Lung microvascular endothelial cell (primary cell): ENCODE results near the gene TNIK. TPM values are rescaled to one million over a fixed set of nuclear protein-coding genes. Genes with fewer than 3 reads are reported as not detected.
"Not testable (repeated sequence)": the region's sequence is repeated elsewhere in the genome, so short reads cannot be mapped to it uniquely, and the experiment has no call there.

Experiments used
- DNase-seq, 2 donors: peaks; one replicate each; pipeline versions ENCODE4 v3.0.0 to v3.0.0-alpha.2; 2010; ENCODE audit warnings: low read depth in 2 of 2
- total RNA-seq: library from RNA; depleted of rRNA; stranded (reverse); fragments of >200 nt; gene quantifications from 2 replicates; pipeline ENCODE4 v1.2.1, GENCODE V29; 2014

The TNIK gene
- total RNA-seq, 1 donor from 2014 or later, result 9.7 TPM

DNA sequence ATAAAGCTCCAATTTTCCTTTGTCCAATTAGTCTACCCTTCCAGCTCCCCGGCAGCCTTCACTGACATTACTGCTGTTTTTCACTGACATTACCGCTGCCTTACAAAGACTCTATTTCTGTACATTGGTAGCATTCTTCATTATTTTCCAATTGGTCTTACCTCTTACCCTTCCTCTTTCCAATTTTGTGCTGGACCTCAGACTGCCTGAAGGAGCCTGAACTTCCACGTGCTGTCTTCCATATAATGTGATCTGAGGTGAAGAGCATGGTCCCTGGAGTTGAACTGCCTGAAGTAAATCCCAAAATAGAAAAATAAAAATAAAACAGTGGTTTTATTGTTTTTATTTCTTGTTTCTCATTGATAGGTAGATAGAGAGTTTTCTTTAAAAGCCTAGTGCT, 9.2 kb upstream of the TNIK start:
- DNase-seq, result no peak

DNA sequence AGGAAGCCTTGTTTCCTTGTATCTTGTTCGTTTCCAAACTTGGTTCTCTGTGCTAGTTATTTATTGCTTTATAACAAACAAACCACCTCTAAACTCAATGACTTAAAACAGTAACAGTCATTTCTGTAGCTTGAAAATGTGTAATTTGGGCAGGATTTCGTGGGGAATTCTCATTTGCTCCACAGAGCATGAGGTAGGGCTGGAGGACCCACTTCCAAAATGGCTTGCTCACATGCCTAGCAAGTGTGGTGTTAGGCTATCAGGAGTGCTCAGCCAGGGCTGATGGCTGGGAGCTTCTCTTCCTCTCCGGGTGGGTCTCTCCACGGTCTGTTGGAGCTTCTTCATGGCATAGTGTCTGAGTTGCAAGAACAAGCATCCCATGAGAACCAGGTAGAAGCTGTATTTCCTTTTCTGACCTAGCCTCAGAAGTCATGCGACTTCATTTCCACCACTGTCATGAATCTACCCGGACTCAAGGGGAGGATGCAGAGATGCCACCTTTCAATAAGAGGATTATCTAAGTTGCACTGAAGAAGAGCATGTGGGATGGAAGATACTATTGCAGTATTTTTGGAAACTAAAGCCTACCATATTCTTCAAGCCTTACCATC, 8.2 kb upstream of the TNIK start:
- no peak for DNase-seq

DNA sequence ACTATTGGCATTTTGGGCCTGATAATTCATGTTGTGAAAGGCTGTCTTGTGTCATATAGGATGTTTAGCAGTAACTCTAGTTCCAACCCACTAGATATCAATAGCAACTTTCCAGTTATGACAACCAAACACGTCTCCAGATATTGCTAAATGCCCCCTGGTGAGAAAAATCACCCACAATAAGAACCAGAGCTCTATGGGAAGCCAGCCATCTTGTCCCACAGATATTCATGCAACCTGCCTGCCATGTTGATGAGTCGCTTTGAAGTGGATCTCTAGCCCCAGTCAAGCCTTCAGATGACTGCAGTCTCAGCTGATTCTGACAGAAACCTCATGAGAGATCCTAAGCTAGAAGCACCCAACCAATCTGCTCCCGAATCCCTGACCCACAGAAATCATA, 5.6 kb upstream of the TNIK start:
- no peak for DNase-seq

DNA sequence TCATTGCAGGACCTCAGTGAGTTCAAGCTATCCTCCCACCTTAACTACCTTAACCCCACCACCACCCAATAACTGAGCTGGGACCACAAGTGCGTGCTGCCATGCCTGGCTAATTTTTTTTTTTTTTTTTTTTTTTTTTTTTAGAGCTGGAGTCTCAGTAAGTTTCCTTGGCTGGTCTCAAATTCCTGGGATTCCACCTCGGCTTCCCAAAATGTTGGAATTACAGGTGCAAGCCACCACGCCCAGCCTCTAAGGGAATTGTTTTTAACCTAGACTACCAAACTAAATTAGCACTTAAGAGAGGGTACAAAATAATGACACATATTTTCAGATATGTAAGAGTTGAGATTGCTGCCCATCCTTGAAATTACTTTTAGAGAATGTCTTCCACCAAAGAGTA, 4.3 kb upstream of the TNIK start:
- DNase-seq, result no peak

DNA sequence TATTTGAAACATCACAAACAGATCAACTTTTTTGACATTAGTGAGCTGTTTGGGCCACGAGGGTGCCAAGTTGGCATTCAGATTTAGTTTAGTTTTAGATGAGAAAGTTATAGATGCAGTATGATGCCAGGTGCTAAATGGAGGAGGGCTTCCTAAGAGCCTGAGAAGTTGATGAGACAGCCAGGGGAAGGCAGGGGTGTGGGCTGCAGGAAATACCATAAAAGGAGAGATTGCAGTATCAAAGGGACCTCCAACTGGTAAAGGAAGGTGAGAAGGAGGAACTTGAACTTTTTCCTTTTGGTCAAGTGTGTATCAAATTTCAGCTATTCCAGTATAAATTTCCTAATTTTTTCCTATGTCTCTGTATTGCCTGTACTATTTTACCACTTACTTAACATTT, 2.0 kb upstream of the TNIK start:
- no peak for DNase-seq

DNA sequence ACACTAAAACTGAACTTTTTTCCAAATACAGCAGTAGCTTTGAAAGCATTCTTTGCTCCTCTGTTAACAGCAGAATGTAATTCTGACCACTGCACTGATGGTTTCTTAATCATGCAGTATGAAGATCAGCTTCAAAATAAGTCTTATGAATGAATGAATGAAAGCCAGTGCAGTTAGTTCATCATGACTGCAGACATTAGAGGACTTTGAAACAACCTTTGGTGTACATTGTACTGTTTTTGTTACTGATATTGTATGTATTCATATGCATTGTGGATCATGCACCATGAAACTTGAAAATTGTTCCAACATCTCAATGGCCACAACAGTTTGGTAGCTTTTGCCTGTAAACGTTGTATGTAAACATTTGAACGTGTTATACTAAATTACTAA, 1.3 kb upstream of the TNIK start:
- DNase-seq, result no peak

DNA sequence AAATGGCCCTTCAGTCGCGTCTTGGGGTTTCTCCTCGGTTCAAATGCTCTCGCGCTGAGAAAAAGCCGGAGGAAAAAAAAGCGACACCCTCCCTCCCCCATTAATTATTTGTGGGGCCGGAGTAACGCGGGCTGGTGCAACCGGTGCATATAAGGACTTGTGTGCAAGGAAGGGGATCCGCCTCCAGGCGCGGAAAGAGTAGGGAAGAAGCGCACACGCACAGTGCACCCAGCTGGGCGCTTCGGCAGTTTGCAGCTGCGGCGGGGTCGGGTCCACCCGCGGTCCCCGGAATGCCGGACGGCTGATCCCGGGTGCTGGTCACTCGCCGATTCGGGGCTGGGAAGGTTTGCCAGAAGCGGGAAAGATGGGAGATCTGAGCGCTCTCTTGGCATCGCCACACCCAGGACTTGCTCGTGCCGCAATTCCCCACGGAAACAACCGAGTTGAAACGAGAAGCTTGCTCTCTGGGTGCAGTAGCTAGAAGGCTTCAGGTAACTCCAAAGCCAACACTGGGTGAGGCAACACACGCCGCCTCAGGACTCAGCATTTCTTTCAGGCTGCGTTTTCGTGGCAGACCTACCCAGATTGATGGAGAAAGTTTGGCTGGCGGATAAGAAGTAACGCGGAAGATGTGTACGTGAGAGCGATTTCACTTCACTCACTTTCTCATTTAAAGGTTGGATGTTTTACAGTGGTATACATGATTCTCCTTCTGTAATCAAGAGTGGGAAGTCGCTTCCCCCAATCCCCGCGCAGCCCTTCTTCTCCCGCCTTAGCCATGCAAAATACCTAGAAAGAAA, 720 bp upstream of the TNIK start:
- peak; percentile 34 to 72 for DNase-seq

DNA sequence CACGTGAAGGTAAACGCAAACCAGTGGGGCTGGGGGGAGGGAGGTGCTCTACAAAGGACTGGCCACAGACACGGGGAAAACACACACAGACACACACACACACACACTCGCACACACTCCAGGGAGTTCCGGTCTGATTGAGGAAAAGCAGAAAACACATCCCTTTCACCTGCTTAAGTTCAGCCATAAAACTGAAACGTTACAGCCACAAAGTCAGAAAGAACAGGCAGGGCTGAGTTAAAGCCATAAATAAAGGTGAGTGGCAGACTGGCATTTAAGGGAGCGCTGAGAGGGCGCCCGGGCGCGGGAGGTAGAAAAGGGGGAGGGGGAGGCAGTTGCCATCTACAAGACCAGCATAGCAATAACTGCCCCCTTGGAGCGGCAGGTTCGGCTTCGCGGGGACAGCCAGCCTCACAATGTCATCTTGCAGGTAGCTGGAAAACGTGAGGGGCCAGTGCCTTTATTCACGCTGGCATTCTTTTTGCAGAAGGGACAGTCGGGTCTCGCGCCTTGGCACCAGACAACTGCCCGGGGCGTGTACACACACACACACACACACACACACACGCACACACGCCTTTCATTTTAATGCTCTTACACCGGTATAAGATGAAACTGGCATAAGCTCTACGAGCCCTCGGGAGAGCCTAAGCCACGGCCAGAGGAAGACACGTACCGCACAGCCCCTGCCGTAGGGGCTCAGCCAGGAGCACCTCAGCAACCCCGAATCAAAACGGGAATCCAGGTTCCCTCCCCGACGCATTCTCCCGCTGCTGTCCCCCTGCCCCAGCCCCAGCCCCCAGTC, 866 bp downstream of the TNIK start:
- peak; percentile 8 to 78 for DNase-seq

DNA sequence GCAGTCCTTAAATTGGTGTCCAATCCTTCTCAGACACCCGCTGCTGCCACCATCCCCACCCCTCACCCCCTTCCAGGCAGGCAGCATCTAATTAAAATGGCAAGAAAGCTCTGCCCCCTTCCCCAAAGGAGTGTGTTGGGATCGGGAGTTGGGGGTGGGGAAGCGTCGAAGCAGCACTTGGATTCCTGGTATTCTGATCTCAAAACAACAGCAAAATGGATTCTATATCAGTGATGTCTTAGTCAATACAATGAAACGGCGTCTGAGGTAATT, 1.4 kb downstream of the TNIK start:
- no peak for DNase-seq

DNA sequence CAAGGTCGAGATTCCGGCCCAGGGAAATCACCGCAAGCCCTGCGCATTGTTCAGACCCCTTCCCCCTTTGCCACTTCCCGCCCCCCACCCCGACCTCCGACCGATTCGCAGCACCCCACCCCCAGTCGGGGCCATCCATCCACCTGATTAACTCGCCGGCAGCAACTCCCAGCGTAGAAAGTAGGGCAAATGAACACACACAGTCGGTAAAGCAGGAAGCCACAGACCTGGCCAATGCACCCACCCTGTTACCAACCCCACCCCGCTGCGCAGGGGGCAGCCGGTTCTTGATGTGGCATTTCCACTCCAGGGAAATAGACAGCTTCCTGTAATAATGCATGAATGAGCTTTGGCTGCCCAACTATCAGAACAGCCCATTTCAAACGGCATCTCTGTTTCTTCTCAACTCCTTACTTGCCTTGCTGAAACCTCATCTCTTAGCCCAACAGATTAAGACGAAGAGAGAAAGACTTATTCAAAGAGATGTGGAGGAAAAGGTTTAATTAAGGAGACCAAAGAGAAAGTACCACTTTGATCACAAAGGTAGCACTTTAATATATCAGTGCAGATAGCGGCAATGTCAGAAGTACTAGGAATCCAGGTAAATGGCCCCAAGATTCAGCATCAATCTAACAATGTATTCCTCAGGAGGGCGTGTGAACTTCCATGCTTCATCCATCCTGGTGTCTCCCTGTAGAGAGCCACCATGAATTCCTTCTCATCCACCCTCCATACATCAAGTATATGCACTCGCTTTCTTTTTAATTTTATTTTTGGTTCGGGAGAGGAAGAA, 1.9 kb downstream of the TNIK start:
- DNase-seq, result peak in 1 of 2 donors; percentile 63

DNA sequence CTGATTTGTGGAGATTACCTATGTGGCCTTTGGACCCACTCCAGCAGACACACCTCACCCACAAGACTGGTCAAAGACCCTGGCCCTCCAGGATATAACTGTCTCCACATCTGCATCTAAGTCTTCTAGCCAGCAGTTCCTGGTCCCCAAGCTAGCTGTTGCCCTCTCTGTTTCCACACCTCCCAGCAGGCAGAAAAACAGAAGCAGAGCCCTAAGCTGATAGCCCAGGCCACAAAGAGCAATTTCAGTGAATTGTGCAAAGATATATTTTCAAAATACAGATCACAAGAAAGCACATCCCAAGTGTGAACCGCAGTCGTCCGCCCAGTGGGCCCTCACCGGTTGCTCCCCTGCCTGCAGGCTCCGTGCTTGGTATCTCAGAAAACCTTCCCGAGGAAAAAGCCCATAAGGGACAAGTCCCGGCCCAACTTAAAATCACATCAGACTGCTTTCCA, 2.6 kb downstream of the TNIK start:
- DNase-seq, result no peak

DNA sequence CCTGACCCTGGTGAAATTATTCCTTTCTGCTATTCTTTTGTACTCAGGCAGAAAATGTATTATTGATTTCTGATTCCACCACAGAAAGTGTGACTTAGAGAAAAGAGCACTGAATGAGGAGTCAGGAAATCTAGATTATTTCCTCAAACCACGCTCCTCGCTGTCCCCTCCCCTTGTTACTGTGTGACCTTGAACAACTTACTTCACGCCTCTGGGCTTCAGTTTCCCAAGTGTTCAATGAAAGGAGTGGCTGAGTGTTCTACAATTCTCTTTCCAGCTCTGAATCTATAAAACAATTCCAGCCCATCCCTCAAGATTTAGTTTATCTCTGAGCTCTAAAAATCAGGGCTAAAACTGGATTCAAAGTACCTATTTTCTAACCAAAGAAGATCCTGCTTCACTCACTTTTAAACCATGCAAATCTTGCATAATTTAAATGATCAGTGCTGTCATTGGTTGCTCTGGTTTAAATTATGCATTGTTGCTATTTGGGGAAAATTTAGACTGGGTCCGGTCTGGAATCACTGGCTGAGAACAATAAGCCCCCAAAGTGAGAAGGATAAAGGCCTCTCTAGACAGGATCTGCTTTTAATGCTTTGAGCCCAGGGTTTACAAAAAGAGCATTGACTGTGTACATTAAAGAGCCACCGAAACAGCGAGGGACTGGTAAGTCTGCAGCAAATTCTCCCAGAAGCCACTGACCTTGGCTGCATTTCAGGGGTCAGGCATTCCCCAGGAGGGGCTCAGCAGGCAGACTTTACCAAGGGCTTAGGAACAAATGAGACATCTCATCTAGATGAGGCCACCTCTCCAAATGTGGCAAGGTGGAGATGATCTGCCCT, 3.2 kb downstream of the TNIK start:
- no peak for DNase-seq

DNA sequence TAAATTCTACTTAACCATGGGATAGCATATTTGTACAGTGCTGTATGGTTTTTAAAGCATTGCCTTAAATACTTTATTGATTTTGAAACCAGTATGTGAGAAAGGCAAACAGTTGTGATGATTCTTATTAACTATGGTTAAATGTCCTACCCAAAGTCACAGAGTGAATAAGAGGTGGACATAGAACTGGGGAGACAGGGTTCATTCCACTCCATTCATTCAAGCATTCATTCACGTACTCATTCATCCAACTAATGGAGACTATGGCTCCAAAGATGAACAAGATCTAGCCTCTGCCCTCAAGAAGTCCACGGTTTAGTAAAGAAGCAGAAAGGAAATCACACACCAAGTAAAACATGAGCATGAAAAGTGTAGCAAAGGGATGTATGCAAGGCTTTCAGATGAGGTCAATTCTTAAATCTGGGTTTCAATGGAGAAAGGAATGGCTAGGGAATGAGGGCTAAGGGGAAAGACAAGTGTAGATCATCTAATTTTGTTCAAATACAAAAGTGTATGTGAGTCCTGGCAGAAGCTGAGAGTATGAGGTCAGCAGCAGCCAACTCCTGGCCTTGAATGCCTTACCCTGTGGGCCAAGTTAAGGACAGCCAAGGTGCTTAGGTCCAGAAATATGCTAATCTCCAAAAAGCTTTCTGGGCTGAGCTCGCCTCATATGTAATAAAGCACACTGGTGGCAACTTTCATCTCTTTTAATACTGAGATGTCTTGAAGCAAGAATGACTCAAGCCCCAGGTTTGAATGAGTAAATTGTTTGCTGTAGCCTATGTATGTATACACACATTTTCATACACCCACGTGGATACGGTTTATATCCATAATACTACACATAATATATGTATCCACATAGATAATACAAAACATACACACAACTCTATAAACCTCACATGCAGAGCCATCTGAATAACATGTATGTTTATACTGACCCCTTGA, 4.3 kb downstream of the TNIK start:
- DNase-seq, result no peak

DNA sequence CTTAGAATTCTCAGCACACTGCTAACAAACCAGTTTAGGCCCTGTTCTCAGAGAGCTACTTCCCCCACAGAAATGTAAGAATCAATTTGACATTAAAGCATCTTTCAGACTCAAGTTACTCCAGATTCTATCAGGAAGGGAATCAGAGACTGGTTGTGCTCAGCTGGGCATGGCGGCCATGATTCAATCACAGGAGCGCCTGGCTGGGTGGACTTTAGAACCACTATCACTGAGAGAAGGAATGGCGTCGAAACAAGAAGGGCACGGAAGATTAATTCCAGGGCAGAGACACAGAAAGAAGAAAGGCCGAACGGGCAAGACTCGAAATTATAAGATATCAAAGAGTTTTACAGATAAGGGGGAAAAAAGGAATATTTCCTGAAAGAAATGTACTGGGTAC, 6.2 kb downstream of the TNIK start:
- DNase-seq, result no peak

DNA sequence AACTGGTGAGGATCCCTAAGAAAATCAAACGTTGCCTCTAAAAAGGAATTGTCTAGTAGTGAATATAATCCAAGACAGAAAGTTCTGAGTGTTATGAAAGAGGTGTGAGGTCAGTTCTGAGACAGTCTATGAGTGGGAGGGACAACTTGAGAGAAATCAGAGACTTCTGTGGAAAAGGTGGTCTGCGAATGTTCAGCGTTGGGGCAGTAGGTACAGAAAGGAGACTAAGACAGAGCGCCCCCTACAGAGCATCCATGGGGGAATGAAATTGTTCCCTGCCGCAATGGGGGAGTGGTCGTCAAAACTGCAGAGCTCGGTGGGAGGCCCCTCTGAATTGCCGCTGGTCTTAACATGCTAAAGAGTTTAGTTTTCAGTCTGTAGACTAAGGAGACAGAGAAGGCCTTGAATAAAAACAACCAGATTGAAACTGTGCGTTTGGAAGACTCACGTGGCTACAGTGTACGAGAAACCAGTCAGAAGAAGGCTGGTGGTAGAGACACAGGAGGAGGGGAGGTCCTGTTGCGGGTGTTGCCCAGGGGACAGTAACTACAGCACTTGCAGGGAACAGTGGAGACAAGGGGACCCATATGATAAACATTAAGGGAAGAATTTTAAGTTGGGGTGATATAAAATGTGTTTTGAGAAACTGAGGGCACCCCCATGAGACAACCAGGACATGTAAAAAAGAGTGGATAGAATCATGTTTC, 6.9 kb downstream of the TNIK start:
- DNase-seq, result peak in 1 of 2 donors; percentile 17

DNA sequence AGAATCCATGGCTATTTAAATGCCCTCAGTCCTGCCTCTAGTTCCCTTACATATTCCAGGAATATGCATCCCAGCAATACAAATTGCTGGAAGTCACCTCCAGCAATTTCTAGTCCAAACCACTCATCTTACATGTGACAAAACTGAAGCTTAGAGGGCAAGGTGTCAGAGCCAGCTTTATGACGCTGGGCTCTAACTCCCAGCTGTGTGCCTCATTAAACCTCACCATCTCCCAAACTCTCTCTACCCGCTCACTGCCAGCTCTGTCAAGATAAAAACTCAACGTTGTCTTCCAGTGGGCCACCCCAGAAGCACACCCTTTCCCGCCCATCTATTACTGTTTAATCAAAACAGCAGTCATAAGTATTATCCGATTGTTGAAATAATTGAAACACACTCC, 7.9 kb downstream of the TNIK start:
- DNase-seq, result no peak

DNA sequence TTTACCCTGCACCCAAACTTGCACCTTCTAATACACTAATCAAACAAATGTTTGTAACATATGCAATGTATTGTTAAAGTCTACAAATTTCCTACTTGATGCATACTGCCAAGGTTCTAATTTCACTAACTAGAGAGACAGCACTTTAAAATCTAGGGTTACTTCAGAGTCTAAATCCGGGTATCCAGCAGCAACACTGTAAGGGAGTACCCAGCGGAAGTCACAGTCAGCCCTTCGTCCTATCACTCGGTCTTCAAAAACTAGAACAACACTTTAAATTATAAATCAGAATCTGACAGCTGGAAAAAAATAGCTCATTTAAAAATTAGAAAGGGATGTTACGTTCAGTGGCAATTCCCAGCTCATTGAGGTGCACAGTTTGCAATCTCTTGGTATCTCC, 8.3 kb downstream of the TNIK start:
- DNase-seq, result no peak

DNA sequence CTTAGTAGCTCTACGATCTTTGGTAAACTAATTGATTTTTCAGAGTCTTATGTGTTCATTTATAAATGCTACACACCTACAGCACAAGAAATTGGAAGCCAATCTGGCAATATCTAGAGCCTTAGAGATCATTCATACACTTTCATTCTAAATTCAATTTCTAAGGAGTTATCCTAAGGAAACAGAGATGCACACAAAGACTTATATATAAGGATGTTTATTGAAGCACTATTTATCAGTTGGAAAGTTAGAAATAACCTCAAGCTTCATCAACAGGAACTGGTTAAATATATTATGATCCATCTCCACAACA, 12.7 kb downstream of the TNIK start:
- DNase-seq, result not testable (repeated sequence)

DNA sequence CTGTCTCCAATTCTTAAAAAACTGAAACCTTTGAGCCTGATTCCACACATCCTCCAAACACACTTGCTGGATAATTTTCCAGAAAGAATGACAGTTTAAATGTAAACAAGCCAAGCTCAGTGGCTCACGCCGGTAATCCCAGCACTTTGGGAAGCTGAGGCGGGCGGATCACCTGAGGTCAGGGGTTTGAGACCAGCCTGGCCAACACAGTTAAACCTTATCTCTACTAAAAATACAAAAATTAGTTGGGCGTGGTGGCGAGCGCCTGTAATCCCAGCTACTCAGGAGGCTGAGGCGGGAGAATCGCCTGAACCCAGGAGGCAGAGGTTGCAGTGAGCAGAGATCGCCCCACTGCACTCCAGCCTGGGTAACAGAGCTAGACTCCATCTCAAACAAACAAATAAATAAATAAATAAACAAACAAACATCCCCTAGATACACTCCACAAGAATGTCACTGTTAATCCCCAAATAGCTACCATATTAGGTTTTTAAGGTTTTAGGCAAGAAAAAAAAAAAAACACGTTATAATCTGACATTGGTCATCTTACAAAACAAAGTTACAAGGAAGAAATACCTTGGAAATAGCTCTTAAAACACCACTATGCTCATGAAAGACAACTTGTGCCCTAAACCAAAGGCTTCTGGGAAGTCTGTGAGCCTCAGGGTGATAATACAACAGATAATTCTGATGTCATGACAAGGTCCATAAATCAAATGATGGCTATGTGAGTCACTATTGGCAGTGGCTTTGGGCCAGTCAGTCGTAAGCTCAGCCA, 13.2 kb downstream of the TNIK start:
- peak; percentile 60 to 79 for DNase-seq
